ENCODE data around the gene SVOP. TPM values are rescaled to one million over a fixed set of nuclear protein-coding genes. Genes with fewer than 3 reads are reported as not detected.

The SVOP gene
- total and polyA plus RNA-seq, 3 donors from 2014 or later: 0.31 to 0.37 (median 0.31) TPM

DNA sequence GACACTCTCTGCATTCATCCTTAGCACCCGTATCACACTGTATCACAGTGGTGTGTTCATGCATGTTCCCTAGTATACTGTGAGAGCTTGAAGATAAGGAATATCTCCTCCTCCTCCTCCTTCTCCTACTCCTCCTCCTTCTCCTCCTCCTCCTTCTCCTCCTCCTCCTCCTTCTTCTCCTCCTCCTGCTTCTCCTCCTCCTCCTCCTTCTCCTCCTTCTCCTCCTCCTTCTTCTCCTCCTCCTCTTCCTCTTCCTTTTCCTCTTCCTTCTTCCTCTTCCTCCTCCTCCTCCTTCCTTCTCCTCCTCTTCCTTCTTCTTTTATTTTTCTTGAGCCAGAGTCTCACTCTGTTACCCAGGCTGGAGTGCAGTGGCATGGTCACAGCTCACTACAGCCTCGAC lies 113.9 kb downstream of the SVOP start:
- TF ChIP-seq, protein P1, sequence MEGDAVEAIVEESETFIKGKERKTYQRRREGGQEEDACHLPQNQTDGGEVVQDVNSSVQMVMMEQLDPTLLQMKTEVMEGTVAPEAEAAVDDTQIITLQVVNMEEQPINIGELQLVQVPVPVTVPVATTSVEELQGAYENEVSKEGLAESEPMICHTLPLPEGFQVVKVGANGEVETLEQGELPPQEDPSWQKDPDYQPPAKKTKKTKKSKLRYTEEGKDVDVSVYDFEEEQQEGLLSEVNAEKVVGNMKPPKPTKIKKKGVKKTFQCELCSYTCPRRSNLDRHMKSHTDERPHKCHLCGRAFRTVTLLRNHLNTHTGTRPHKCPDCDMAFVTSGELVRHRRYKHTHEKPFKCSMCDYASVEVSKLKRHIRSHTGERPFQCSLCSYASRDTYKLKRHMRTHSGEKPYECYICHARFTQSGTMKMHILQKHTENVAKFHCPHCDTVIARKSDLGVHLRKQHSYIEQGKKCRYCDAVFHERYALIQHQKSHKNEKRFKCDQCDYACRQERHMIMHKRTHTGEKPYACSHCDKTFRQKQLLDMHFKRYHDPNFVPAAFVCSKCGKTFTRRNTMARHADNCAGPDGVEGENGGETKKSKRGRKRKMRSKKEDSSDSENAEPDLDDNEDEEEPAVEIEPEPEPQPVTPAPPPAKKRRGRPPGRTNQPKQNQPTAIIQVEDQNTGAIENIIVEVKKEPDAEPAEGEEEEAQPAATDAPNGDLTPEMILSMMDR (IDR thresholded peaks at IDR 0.05): no peak
- TF ChIP-seq POLR2A (IDR thresholded peaks at IDR 0.05): no peak
- WGBS, 2 donors: 71 to 74% methylated on average over 2 of the region's 2 CpGs
- Histone ChIP-seq H3K27me3 (no peaks in the 10 kb centered on the region), H3K36me3 (ENCODE audit: low read depth, missing control alignments) (no peaks in the 10 kb centered on the region), H3K9me3 (no peaks in the 10 kb centered on the region), H3K27ac (no peak overlapping the region), H3K4me3 (no peak overlapping the region), H3K4me1 (no peaks in the 10 kb centered on the region)
- intact Hi-C loops (cut with DNase I; ENCODE audit: low total_unique reads): no loop called here
- DNase-seq: no peak

DNA sequence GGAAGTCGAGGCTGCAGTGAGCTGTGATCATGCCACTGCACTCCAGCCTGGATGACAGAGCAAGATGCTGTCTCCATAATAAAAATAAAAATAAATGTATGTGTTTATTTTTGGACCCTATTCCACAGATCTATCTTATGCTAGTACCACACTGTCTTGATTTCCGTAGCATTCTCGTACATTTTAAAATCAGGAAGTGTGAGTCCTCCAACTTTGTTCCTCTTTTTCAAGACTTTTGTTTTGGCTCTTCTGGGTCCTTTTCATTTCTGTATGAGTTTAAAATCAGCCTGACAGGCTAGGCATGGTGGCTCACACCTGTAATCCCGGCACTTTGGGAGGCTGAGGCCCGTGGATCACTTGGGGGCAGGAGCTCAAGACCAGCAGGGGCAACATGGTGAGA lies 115.1 kb downstream of the SVOP start:
- H3K4me1 ChIP-seq: no peaks in the 10 kb centered on the region
- no peak for DNase-seq
- no peaks in the 10 kb centered on the region for H3K36me3 ChIP-seq (ENCODE audit: low read depth, missing control alignments)
- no peaks in the 10 kb centered on the region for H3K9me3 ChIP-seq
- TF ChIP-seq, protein P1 (IDR thresholded peaks at IDR 0.05): no peak
- TF ChIP-seq POLR2A (IDR thresholded peaks at IDR 0.05): no peak
- no peak overlapping the region for H3K4me3 ChIP-seq
- H3K27me3 ChIP-seq: no peaks in the 10 kb centered on the region
- intact Hi-C loops (cut with DNase I; ENCODE audit: low total_unique reads): no loop called here
- WGBS, 2 donors: 82 to 93% methylated on average over 5 of the region's 5 CpGs
- no peak overlapping the region for H3K27ac ChIP-seq

DNA sequence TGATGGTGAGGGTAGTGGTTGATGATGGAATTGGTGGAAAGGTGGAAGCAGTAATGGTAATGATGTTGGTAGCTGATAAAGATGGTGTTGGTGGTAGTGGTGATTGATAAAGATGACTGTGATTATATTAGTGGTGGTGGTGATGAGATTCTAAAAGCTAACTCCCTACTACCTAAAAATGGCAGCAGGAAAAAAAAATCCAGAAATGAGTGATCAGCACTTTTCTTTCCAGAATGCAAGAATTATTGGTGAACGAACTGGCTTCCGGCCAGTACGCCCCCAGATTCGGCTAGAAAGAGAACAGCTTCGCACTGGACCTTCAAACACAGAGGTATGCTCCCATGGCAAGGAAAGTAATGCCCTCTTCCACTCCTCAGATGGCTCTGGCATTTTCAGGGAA lies 121.7 kb downstream of the SVOP start:
- Histone ChIP-seq H3K27me3 (no peaks in the 10 kb centered on the region), H3K4me1 (no peaks in the 10 kb centered on the region), H3K36me3 (ENCODE audit: low read depth, missing control alignments) (no peaks in the 10 kb centered on the region), H3K27ac (no peak overlapping the region), H3K9me3 (no peaks in the 10 kb centered on the region), H3K4me3 (no peak overlapping the region)
- intact Hi-C loops (cut with DNase I; ENCODE audit: low total_unique reads): no loop called here
- no peak for DNase-seq
- TF ChIP-seq, protein P1 (IDR thresholded peaks at IDR 0.05): no peak
- TF ChIP-seq POLR2A (IDR thresholded peaks at IDR 0.05): no peak
- 86 to 89% methylated on average over 5 of the region's 5 CpGs for WGBS, 2 donors

DNA sequence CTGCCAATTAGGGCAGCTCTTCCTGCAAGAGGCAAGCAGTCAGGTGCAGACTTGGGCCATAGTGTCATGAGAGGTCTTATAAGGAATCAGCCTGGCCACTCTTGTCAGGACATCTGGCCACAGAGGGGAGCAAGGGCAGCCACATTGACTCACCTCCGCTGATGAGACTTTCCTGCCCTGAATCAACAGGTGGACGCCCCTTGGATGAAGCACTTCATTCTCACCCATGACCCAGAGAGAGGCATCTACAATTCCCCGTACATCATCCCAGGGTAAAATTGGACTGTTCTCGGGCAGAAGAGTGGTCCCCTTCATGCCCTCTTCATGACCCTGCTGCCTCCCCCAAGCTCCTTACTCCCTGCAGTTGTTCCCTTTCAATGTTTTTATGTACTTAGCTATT lies 124.1 kb downstream of the SVOP start:
- Histone ChIP-seq H3K4me3 (no peak overlapping the region), H3K27ac (no peak overlapping the region), H3K36me3 (ENCODE audit: low read depth, missing control alignments) (no peaks in the 10 kb centered on the region), H3K9me3 (no peaks in the 10 kb centered on the region), H3K27me3 (no peaks in the 10 kb centered on the region), H3K4me1 (no peaks in the 10 kb centered on the region)
- no peak for DNase-seq
- WGBS, 2 donors: 87 to 93% methylated on average over 4 of the region's 4 CpGs
- no peak for TF ChIP-seq POLR2A (IDR thresholded peaks at IDR 0.05)
- TF ChIP-seq, protein P1 (IDR thresholded peaks at IDR 0.05): no peak
- intact Hi-C loops (cut with DNase I; ENCODE audit: low total_unique reads): no loop called here

DNA sequence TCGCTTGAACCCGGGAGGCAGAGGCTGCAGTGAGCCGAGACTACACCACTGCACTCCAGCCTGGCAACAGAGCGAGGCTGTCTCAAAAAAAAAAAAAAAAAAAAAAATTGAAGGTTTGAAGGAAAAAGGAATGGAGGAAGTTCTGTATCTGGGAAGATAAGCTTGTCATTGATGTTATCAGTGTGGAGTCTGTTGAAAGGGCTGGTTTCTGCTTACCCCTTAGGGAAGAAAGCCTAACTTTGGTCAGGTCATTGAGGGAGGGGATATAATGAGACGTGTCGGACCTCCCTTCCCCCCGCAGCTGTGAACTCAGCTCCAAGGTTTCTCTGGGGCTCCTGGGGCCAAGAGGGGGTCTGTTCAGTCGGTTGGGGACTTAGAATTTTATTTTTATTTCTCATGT lies 124.5 kb downstream of the SVOP start:
- DNase-seq: no peak
- H3K4me1 ChIP-seq: no peaks in the 10 kb centered on the region

More for the DNA sequence above, 124.5 kb downstream of the SVOP start:
- intact Hi-C loops (cut with DNase I; ENCODE audit: low total_unique reads): no loop called here
- no peaks in the 10 kb centered on the region for H3K9me3 ChIP-seq
- H3K4me3 ChIP-seq: no peak overlapping the region
- no peak overlapping the region for H3K27ac ChIP-seq
- TF ChIP-seq, protein P1 (IDR thresholded peaks at IDR 0.05): no peak
- no peak for TF ChIP-seq POLR2A (IDR thresholded peaks at IDR 0.05)
- no peaks in the 10 kb centered on the region for H3K27me3 ChIP-seq
- 59 to 65% methylated on average over 8 of the region's 8 CpGs for WGBS, 2 donors
- no peaks in the 10 kb centered on the region for H3K36me3 ChIP-seq (ENCODE audit: low read depth, missing control alignments)

All from testis (tissue), 3 donors.